GM12872 (cell line): ENCODE results near the gene IL17RC.

ENCODE experiments used
- TF ChIP-seq, protein P1 (sequence below): IDR thresholded peaks from 3 replicates; pipeline ENCODE4 v1.5.1; 2011; ENCODE audit warnings: low read depth, mild to moderate bottlenecking, low read length, moderate library complexity; ENCODE audit not compliant: insufficient read depth

Gene IL17RC

DNA sequence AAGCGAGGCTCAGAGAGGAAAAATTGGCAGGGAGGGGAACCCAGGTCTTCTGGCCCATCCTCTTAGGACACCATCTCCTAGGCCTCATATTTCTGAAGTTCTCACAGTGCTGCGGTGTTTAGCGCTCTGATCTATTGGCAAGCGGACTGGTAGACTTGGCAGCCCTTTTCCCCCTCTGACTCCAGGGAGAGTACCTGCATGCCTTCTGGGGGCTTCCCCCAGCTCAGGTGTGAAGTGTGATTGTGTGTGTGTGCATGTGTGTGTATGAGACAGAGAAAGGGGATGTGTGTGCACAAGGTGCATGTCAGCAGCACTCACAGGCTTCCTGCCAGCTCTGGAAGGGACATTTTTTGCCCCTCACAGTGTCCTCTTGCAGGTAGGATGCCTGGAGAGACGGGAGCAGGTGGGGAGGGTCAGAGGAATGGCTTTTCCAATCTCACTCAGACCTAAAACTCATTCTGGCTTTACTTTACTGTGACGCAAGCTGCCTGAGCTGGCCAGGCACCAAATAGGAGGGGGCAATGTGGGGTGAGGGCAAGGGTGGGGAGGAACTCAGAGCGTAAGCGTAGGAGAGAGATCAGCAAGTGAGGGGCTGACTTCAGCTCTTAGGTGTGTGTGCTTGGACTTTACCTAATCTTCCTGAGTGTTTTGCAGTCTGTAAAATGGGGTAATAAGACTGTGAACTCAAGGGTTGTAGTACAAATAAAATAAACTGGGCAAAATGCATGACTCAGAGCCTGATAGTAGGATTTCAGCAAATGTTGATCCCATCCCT is 18.2 kb upstream of the IL17RC start:
- TF ChIP-seq, protein P1, sequence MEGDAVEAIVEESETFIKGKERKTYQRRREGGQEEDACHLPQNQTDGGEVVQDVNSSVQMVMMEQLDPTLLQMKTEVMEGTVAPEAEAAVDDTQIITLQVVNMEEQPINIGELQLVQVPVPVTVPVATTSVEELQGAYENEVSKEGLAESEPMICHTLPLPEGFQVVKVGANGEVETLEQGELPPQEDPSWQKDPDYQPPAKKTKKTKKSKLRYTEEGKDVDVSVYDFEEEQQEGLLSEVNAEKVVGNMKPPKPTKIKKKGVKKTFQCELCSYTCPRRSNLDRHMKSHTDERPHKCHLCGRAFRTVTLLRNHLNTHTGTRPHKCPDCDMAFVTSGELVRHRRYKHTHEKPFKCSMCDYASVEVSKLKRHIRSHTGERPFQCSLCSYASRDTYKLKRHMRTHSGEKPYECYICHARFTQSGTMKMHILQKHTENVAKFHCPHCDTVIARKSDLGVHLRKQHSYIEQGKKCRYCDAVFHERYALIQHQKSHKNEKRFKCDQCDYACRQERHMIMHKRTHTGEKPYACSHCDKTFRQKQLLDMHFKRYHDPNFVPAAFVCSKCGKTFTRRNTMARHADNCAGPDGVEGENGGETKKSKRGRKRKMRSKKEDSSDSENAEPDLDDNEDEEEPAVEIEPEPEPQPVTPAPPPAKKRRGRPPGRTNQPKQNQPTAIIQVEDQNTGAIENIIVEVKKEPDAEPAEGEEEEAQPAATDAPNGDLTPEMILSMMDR, result no peak

- TF ChIP-seq, protein P1, result no peak
These were observed 17.6 kb upstream of the IL17RC start for GRCh38 chr3:9899289-9899791.

- TF ChIP-seq, protein P1, result no peak
These were observed 14.9 kb upstream of the IL17RC start for GRCh38 chr3:9901967-9902366.

GRCh38 chr3:9902372-9903237 is 14.3 kb upstream of the IL17RC start, which contains the start of gene IL17RE:
TSS of gene IL17RE (plus strand) at chr3:9902848. CDS start at chr3:9902933, 85 bp downstream.
- TF ChIP-seq, protein P1, result no peak

DNA sequence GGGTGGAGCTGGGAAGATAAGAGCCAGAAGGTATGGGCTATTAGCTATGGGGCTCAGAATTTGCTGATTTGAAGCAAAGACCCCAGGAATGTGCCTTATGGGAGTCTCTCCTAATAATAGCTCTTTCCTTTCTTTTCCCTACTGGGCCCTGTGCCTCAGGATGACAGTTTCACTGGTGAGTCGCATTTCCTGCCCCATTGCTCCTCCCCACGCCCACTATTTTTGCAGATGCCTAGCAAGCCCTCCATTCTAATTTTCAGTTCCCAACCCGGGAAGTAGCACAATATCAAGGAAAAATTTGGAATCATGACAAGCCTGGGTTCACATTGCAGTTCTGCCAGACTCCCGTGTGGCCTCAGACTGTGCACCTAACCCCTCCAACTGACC is 13.7 kb upstream of the IL17RC start:
- TF ChIP-seq, protein P1, result no peak

- TF ChIP-seq, protein P1, result no peak
These were observed 13.0 kb upstream of the IL17RC start for GRCh38 chr3:9903904-9904303.

GRCh38 chr3:9906480-9906879 is 10.4 kb upstream of the IL17RC start:
- TF ChIP-seq, protein P1, result no peak
